ENCODE measurements around the gene NKG7. TPM values are rescaled to one million over a fixed set of nuclear protein-coding genes. Genes with fewer than 3 reads are reported as not detected.

The NKG7 gene
- total and polyA plus RNA-seq, 4 donors: 2.0 to 13.6 (median 5.7) TPM

DNA sequence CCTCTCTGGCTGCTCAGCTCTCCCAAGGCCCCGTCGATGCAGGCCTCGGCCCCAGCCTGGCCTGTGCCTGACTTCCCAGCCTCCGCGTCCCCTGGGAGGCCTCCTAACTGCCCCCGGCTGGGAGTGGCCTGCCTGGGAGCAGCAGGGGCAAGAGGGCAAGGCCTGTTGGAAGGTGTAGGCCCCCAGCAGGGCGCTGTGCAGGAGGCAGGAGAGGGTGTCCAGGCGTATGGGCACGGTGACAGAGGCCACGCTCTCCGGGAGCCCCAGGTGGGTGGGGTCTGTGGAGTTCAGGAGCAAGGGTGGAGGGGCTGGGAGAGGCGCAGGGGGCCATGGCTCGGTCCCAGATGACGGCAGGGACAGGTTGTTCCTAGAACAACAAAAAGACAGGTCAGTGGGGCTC is 16.7 kb upstream of the NKG7 start:
- H3K9me3 ChIP-seq (ENCODE audit: control insufficient read depth in 4 of 4, low read length in 3 of 4): no peaks in the 10 kb centered on the region
- 86% methylated on average over 14 of the region's 14 CpGs for WGBS
- TF ChIP-seq EGR1 (IDR thresholded peaks at IDR 0.05; ENCODE audit: low read depth in 2 of 2) (no peak), NR2F2 (IDR thresholded peaks at IDR 0.05) (no peak), RAD21 (IDR thresholded peaks at IDR 0.05) (no peak), FOXA1 (IDR thresholded peaks at IDR 0.05) (no peak)
- DNase-seq (ENCODE audit: low spot score): no peak
- H3K4me1 ChIP-seq (ENCODE audit: control insufficient read depth in 4 of 4, insufficient read depth in 4 of 4, low read length in 3 of 4): peaks cover 0 to 4% (median 0%) of the 10 kb centered on the region in 4 donors
- H3K27ac ChIP-seq (ENCODE audit: low read depth in 1 of 2, low read length in 2 of 2): no peak overlapping the region
- H3K9ac ChIP-seq (ENCODE audit: low read depth in 1 of 2, low read length in 2 of 2): no peak overlapping the region
- no peaks in the 10 kb centered on the region for H3K27me3 ChIP-seq (ENCODE audit: control insufficient read depth in 4 of 4, insufficient read depth in 4 of 4, low read length in 3 of 4)
- H3K4me3 ChIP-seq (ENCODE audit: low read depth in 1 of 3, low read length in 3 of 3): no peak overlapping the region
- no peaks in the 10 kb centered on the region for H3K36me3 ChIP-seq (ENCODE audit: control insufficient read depth in 4 of 4, insufficient read depth in 3 of 4, low read depth in 1 of 4, low read length in 3 of 4)

DNA sequence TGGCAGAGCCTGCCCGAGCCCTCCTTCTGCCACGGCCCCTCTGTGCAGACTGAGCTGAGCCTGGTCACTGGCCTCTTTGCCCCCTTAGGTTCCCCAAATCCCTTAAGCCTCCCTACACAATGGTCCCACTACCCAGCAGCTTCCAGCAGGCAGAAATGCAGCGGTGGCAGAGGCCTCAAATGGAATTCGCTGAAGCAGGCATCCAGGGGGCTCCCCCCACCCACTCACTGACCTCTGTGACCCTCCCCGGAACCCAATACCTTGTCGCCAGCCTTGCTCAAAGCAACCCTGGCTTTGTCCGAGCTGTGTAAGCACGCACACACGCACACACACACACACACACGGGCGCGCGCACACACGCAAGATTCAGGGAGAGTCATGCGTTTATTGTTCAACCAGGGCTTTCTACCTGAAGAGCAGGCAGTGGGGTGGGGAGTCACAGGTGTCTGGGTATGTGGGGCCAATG is 15.5 kb upstream of the NKG7 start, which contains the start of gene LIM2:
Gene LIM2, minus strand, starts transcription at position 51 of the 466 bp plus-strand sequence. CDS start 531 bp downstream, outside the sequence.
- H3K36me3 ChIP-seq (ENCODE audit: control insufficient read depth in 4 of 4, insufficient read depth in 3 of 4, low read depth in 1 of 4, low read length in 3 of 4): no peaks in the 10 kb centered on the region
- no peaks in the 10 kb centered on the region for H3K27me3 ChIP-seq (ENCODE audit: control insufficient read depth in 4 of 4, insufficient read depth in 4 of 4, low read length in 3 of 4)
- TF ChIP-seq TAF1 (conservative IDR thresholded peaks at IDR 0.05): no peak
- TF ChIP-seq JUND (IDR thresholded peaks at IDR 0.05): no peak
- 89% methylated on average over 15 of the region's 15 CpGs for WGBS
- no peak within 1 kb of the TSS for H3K4me3 ChIP-seq (ENCODE audit: low read depth in 1 of 3, low read length in 3 of 3)
- no peak within 1 kb of the TSS for H3K9ac ChIP-seq (ENCODE audit: low read depth in 1 of 2, low read length in 2 of 2)
- no peak within 1 kb of the TSS for H3K27ac ChIP-seq (ENCODE audit: low read depth in 1 of 2, low read length in 2 of 2)
- DNase-seq (ENCODE audit: low spot score): no peak
- H3K4me1 ChIP-seq (ENCODE audit: control insufficient read depth in 4 of 4, insufficient read depth in 4 of 4, low read length in 3 of 4): no peaks in the 10 kb centered on the region
- no peaks in the 10 kb centered on the region for H3K9me3 ChIP-seq (ENCODE audit: control insufficient read depth in 4 of 4, low read length in 3 of 4)

DNA sequence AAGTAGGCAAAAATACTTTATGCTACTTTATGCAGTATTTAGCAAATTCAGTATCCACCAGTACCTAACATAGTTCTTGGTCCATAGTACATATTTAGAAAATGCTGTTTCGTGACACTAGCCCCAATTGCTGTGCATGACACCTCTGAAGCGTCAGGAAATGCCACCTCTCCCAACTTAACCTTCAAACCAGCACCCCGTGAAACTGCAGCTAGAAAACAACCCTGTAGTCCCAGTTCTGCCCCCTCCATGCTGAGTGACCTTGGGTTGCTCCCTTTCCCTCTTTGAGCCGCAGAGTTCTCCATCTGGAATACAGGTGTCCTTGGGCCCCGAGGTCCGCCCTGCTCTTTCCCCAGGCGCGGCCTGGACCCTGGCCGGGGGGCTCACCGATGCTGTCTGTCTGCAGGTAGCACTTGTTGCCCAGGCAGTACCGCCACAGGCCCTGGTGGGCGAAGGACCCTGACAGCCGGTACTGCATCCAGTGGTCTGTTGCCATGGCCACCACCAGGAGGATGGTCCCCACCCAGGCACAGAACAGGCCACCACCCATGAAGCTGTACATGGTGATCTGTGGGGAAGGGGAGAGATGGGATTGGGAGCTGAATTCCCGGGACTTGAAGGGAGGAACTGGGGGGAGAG is 14.5 kb upstream of the NKG7 start:
- DNase-seq (ENCODE audit: low spot score): no peak
- Histone ChIP-seq H3K4me3 (ENCODE audit: low read depth in 1 of 3, low read length in 3 of 3) (no peak overlapping the region), H3K27me3 (ENCODE audit: control insufficient read depth in 4 of 4, insufficient read depth in 4 of 4, low read length in 3 of 4) (no peaks in the 10 kb centered on the region), H3K9me3 (ENCODE audit: control insufficient read depth in 4 of 4, low read length in 3 of 4) (no peaks in the 10 kb centered on the region), H3K27ac (ENCODE audit: low read depth in 1 of 2, low read length in 2 of 2) (no peak overlapping the region), H3K9ac (ENCODE audit: low read depth in 1 of 2, low read length in 2 of 2) (no peak overlapping the region), H3K4me1 (ENCODE audit: control insufficient read depth in 4 of 4, insufficient read depth in 4 of 4, low read length in 3 of 4) (no peaks in the 10 kb centered on the region), H3K36me3 (ENCODE audit: control insufficient read depth in 4 of 4, insufficient read depth in 3 of 4, low read depth in 1 of 4, low read length in 3 of 4) (no peaks in the 10 kb centered on the region)
- no peak for TF ChIP-seq TAF1 (conservative IDR thresholded peaks at IDR 0.05)
- TF ChIP-seq, protein P1, sequence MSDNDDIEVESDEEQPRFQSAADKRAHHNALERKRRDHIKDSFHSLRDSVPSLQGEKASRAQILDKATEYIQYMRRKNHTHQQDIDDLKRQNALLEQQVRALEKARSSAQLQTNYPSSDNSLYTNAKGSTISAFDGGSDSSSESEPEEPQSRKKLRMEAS (IDR thresholded peaks at IDR 0.05): no peak
- TF ChIP-seq, protein P2, sequence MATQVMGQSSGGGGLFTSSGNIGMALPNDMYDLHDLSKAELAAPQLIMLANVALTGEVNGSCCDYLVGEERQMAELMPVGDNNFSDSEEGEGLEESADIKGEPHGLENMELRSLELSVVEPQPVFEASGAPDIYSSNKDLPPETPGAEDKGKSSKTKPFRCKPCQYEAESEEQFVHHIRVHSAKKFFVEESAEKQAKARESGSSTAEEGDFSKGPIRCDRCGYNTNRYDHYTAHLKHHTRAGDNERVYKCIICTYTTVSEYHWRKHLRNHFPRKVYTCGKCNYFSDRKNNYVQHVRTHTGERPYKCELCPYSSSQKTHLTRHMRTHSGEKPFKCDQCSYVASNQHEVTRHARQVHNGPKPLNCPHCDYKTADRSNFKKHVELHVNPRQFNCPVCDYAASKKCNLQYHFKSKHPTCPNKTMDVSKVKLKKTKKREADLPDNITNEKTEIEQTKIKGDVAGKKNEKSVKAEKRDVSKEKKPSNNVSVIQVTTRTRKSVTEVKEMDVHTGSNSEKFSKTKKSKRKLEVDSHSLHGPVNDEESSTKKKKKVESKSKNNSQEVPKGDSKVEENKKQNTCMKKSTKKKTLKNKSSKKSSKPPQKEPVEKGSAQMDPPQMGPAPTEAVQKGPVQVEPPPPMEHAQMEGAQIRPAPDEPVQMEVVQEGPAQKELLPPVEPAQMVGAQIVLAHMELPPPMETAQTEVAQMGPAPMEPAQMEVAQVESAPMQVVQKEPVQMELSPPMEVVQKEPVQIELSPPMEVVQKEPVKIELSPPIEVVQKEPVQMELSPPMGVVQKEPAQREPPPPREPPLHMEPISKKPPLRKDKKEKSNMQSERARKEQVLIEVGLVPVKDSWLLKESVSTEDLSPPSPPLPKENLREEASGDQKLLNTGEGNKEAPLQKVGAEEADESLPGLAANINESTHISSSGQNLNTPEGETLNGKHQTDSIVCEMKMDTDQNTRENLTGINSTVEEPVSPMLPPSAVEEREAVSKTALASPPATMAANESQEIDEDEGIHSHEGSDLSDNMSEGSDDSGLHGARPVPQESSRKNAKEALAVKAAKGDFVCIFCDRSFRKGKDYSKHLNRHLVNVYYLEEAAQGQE (IDR thresholded peaks at IDR 0.05): no peak
- no peak for TF ChIP-seq SP1 (IDR thresholded peaks at IDR 0.05)
- no peak for TF ChIP-seq YY1 (IDR thresholded peaks at IDR 0.05)
- no peak for TF ChIP-seq RAD21 (IDR thresholded peaks at IDR 0.05)
- TF ChIP-seq FOXA2 (IDR thresholded peaks at IDR 0.05): no peak
- TF ChIP-seq FOXA1 (IDR thresholded peaks at IDR 0.05): no peak
- TF ChIP-seq, protein P3, sequence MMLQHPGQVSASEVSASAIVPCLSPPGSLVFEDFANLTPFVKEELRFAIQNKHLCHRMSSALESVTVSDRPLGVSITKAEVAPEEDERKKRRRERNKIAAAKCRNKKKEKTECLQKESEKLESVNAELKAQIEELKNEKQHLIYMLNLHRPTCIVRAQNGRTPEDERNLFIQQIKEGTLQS (IDR thresholded peaks at IDR 0.05): no peak
- TF ChIP-seq EGR1 (IDR thresholded peaks at IDR 0.05; ENCODE audit: low read depth in 2 of 2): no peak
- no peak for TF ChIP-seq RXRA (IDR thresholded peaks at IDR 0.05)
- TF ChIP-seq, protein P4, sequence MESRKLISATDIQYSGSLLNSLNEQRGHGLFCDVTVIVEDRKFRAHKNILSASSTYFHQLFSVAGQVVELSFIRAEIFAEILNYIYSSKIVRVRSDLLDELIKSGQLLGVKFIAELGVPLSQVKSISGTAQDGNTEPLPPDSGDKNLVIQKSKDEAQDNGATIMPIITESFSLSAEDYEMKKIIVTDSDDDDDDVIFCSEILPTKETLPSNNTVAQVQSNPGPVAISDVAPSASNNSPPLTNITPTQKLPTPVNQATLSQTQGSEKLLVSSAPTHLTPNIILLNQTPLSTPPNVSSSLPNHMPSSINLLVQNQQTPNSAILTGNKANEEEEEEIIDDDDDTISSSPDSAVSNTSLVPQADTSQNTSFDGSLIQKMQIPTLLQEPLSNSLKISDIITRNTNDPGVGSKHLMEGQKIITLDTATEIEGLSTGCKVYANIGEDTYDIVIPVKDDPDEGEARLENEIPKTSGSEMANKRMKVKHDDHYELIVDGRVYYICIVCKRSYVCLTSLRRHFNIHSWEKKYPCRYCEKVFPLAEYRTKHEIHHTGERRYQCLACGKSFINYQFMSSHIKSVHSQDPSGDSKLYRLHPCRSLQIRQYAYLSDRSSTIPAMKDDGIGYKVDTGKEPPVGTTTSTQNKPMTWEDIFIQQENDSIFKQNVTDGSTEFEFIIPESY (IDR thresholded peaks at IDR 0.05): no peak
- no peak for TF ChIP-seq NR2F2 (IDR thresholded peaks at IDR 0.05)
- no peak for TF ChIP-seq GABPA (IDR thresholded peaks at IDR 0.05 in 1 of 2, conservative IDR thresholded peaks at IDR 0.05 in 1 of 2)
- TF ChIP-seq HNF4G (IDR thresholded peaks at IDR 0.05): no peak
- TF ChIP-seq, protein P5, sequence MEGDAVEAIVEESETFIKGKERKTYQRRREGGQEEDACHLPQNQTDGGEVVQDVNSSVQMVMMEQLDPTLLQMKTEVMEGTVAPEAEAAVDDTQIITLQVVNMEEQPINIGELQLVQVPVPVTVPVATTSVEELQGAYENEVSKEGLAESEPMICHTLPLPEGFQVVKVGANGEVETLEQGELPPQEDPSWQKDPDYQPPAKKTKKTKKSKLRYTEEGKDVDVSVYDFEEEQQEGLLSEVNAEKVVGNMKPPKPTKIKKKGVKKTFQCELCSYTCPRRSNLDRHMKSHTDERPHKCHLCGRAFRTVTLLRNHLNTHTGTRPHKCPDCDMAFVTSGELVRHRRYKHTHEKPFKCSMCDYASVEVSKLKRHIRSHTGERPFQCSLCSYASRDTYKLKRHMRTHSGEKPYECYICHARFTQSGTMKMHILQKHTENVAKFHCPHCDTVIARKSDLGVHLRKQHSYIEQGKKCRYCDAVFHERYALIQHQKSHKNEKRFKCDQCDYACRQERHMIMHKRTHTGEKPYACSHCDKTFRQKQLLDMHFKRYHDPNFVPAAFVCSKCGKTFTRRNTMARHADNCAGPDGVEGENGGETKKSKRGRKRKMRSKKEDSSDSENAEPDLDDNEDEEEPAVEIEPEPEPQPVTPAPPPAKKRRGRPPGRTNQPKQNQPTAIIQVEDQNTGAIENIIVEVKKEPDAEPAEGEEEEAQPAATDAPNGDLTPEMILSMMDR (IDR thresholded peaks at IDR 0.05; ENCODE audit: low read depth, low read length, missing input control): no peak
- TF ChIP-seq HNF4A (conservative IDR thresholded peaks at IDR 0.05): no peak
- WGBS: 87% methylated on average over 14 of the region's 14 CpGs
